A673 (cell line): Measurements from ENCODE around the gene CDH23. TPM values are rescaled to one million over a fixed set of nuclear protein-coding genes. Genes with fewer than 3 reads are reported as not detected.

Experiments
- BruUV-seq: library from RNA; stranded (reverse); fragments of 400-500 nt; replicated peaks from 2 replicates; lab custom pipeline; 2021; lab: Mats Ljungman, UMichigan
- CTCF ChIA-PET: fragments of 300-600 bp; sonication (Branson Sonifier 250); formaldehyde crosslinking; loops from one replicate; lab custom pipeline; 2022; ENCODE audit warnings: antibody characterized with exemption; lab: Charles Lee
- POLR2A ChIA-PET: fragments of 300-600 bp; sonication (Branson Sonifier 250); formaldehyde crosslinking; loops from one replicate; lab custom pipeline; 2022; ENCODE audit warnings: antibody characterized with exemption; ENCODE audit not compliant: low non-redundant PET; lab: Charles Lee
- DNase-seq: peaks from one replicate; pipeline ENCODE4 v3.0.0-alpha.2; 2015; ENCODE audit warnings: low spot score
- H3K27ac ChIP-seq: fragments of 200-600 bp; sonication (generic); 2 replicates; pipeline ENCODE4 v1.5.1; 2016; ENCODE audit warnings: mixed run types, low read depth, mild to moderate bottlenecking, mixed read lengths, antibody characterized with exemption, low read length; ENCODE audit not compliant: poor library complexity, severe bottlenecking
- H3K27me3 ChIP-seq: fragments of 200-600 bp; sonication (generic); replicated peaks from 2 replicates; pipeline ENCODE4 v1.6.1; 2017; ENCODE audit warnings: mixed run types, low read depth, mild to moderate bottlenecking, mixed read lengths, antibody characterized with exemption, low read length; ENCODE audit not compliant: insufficient read depth, poor library complexity
- H3K36me3 ChIP-seq: fragments of 200-600 bp; sonication (generic); 2 replicates; pipeline ENCODE4 v1.6.1; 2016; ENCODE audit warnings: mixed run types, mild to moderate bottlenecking, mixed read lengths, antibody characterized with exemption, low read length; ENCODE audit not compliant: insufficient read depth, poor library complexity, severe bottlenecking
- H3K4me1 ChIP-seq: fragments of 200-600 bp; sonication (generic); 2 replicates; pipeline ENCODE4 v1.6.1; 2017; ENCODE audit warnings: mixed run types, mild to moderate bottlenecking, mixed read lengths, antibody characterized with exemption, low read length; ENCODE audit not compliant: insufficient read depth, poor library complexity, severe bottlenecking
- H3K4me3 ChIP-seq: fragments of 200-600 bp; sonication (generic); 2 replicates; pipeline ENCODE4 v1.5.1; 2016; ENCODE audit warnings: low read depth, mixed run types, mild to moderate bottlenecking, mixed read lengths, low read length; ENCODE audit not compliant: poor library complexity, severe bottlenecking
- H3K9me3 ChIP-seq: fragments of 200-600 bp; sonication (generic); 2 replicates; pipeline ENCODE4 v1.6.1; 2016; ENCODE audit warnings: mixed run types, low read depth, mild to moderate bottlenecking, mixed read lengths, antibody characterized with exemption, low read length; ENCODE audit not compliant: poor library complexity, severe bottlenecking
- EZH2 ChIP-seq: fragments of 200-600 bp; sonication (generic); IDR thresholded peaks from 2 replicates; pipeline ENCODE4 v1.6.1; 2017; ENCODE audit warnings: borderline replicate concordance, low read depth, mild to moderate bottlenecking, mixed read lengths, antibody characterized with exemption, low read length; ENCODE audit not compliant: poor library complexity, severe bottlenecking
- intact Hi-C: fragments of 100-400 bp; cut with micrococcal nuclease; formaldehyde crosslinking; loops from one replicate; pipeline ENCODE4 v1.10.0; 2022; ENCODE audit not compliant: unreplicated experiment
- total RNA-seq: library from RNA; stranded (reverse); gene quantifications from 2 replicates; pipeline ENCODE4 v1.2.3, GENCODE V29; 2021
- TF ChIP-seq, protein P1 (sequence below): fragments of 300-800, 200-600 bp; sonication (generic); conservative IDR thresholded peaks from 2 replicates; pipeline ENCODE4 v1.5.1; 2017; ENCODE audit warnings: low read depth, mild to moderate bottlenecking, antibody characterized with exemption, low read length, moderate library complexity, mixed read lengths

CDH23 gene
- total RNA-seq, 1 experiment from 2014 or later: 49.7 TPM

DNA sequence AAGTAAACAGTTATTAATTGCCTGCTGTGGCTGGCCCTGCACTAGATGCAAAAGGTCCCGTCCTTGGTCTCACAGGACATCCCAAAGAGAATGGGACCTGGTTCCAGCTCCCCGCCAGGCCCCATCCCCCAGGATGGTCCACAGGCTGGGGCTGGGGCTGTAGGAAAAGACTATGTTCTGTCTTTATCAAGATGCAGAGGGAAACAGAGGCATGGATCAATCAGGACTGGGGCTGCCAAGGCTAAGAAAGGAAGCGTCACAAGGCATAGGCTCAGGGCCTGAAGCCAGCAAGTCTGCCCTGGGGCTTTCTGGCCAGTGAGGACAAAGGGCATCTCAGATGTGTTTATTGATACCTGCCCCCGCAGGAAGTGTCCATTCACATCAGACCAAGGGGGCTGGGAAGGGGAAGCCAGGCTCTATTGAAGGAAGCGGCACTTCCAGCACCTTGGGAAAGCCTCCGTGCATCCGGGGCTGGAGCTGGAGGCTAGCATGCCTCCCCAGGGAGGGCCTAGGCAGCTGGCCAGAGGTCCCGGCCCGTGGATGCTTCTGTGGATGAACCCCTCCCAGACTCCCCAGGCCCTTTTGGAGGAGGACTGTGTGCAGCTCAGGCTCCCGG is 370.8 kb downstream of the CDH23 start:
- POLR2A ChIA-PET: no interaction called here
- Histone ChIP-seq H3K4me1 (no peaks in the 10 kb centered on the region), H3K27ac (no peak overlapping the region), H3K27me3 (no peaks in the 10 kb centered on the region), H3K9me3 (no peaks in the 10 kb centered on the region), H3K4me3 (no peak overlapping the region), H3K36me3 (no peaks in the 10 kb centered on the region)
- no peak for DNase-seq
- BruUV-seq: no TSS peak
- CTCF ChIA-PET: interaction anchor here (0.5 kb wide), 1 partner anchor 44 kb away, joined by 3 read pairs; no protein-coding TSS in a partner anchor
- TF ChIP-seq, protein P1, sequence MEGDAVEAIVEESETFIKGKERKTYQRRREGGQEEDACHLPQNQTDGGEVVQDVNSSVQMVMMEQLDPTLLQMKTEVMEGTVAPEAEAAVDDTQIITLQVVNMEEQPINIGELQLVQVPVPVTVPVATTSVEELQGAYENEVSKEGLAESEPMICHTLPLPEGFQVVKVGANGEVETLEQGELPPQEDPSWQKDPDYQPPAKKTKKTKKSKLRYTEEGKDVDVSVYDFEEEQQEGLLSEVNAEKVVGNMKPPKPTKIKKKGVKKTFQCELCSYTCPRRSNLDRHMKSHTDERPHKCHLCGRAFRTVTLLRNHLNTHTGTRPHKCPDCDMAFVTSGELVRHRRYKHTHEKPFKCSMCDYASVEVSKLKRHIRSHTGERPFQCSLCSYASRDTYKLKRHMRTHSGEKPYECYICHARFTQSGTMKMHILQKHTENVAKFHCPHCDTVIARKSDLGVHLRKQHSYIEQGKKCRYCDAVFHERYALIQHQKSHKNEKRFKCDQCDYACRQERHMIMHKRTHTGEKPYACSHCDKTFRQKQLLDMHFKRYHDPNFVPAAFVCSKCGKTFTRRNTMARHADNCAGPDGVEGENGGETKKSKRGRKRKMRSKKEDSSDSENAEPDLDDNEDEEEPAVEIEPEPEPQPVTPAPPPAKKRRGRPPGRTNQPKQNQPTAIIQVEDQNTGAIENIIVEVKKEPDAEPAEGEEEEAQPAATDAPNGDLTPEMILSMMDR: no peak
- TF ChIP-seq EZH2: no peak
- intact Hi-C loops: no loop called here

DNA sequence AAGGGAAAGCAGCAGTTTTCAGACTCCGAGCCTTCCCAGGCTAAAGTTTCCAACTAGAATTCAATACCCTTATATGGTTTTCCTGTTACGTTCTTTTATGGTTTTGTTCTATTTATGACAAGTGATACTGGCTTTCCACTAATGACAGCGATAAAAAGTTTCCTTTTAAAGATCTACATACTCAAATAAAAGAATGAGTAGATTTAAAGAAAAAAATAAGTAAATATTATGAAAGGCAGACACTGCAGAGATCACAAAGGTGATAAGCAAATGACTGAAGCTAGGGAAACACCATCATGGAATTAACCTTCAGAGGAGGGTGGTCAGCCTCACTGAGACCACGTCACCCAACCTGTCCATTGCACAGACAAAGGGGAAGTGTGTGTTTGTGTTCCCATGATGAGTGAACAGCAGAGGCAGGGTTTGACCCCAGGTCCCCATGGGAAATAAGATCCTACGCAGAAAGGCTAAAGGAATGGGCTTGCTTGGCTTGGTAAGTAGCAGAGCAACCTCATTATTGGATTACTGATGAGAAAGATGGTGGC is 372.6 kb downstream of the CDH23 start:
- H3K36me3 ChIP-seq: no peaks in the 10 kb centered on the region
- DNase-seq: no peak
- no peaks in the 10 kb centered on the region for H3K4me1 ChIP-seq
- BruUV-seq: no TSS peak
- ChIA-PET POLR2A (no interaction called here), CTCF (interaction anchor here (0.7 kb wide), 1 partner anchor 102 kb away, joined by 3 read pairs; no protein-coding TSS in a partner anchor)
- no peaks in the 10 kb centered on the region for H3K9me3 ChIP-seq
- no peak for TF ChIP-seq EZH2
- TF ChIP-seq, protein P1: no peak
- H3K4me3 ChIP-seq: no peak overlapping the region
- H3K27me3 ChIP-seq: no peaks in the 10 kb centered on the region
- intact Hi-C loops: no loop called here
- no peak overlapping the region for H3K27ac ChIP-seq

DNA sequence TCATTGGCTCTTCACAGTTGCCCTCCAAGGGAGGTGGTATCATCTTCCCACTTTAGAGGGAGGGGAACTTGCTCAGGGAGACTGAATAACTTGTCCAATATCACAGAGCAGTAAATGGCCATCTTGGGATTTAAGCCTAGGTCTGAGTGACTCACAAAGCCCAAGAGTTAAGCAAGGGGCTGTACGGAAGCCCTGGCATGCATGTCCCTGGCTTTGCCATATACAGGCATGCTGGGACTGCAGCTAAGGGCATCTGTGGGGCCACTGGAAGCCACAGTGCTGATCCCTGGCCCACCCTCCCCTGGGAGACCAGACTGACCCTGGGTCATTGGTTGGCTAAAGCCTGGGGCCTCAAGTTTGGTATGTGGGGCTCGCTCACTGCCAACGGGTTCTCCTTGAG is 373.5 kb downstream of the CDH23 start:
- H3K27ac ChIP-seq: no peak overlapping the region
- BruUV-seq: no TSS peak
- CTCF ChIA-PET: no interaction called here

More for the DNA sequence above, 373.5 kb downstream of the CDH23 start:
- intact Hi-C loops: no loop called here
- no peak for DNase-seq
- POLR2A ChIA-PET: no interaction called here
- H3K4me3 ChIP-seq: no peak overlapping the region
- no peaks in the 10 kb centered on the region for H3K36me3 ChIP-seq
- no peaks in the 10 kb centered on the region for H3K9me3 ChIP-seq
- H3K27me3 ChIP-seq: no peaks in the 10 kb centered on the region
- no peaks in the 10 kb centered on the region for H3K4me1 ChIP-seq
- no peak for TF ChIP-seq EZH2
- TF ChIP-seq, protein P1: no peak
